ENCODE results near the gene SPON1.

DNA sequence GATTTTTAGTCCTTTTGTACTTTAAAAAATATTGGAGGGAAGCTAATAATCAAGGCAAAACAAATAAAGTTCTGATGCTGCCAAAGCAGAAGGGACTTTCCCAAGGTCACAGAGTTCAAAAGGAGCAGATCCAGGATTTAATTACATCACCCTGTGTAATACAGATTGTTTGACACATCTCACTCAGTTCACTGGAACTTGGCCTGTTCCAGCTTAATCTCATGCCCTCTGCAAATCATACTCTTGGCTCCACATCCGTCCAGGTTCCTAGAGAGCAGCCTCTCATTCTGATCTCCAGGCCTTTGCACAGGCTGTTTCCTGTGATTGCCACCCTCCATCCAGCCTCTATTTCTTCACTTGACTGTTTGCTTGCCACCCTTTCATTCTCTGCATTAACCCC is 151.7 kb downstream of the SPON1 start:
- TF ChIP-seq EZH2phosphoT487 (IDR thresholded peaks at IDR 0.05; ENCODE audit: borderline replicate concordance) (no peak), CTCF (conservative IDR thresholded peaks at IDR 0.05; ENCODE audit: low read length) (no peak)

Data from Loucy (cell line).